Activated CD4-positive, alpha-beta T cell treated with anti-CD3 and anti-CD28 coated beads for 48 hours (primary cell): ENCODE measurements around the gene GOLGA6L25.
"Not testable (repeated sequence)": the region's sequence is repeated elsewhere in the genome, so short reads cannot be mapped to it uniquely, and the experiment has no call there.

Source experiments
- DNase-seq: peaks from one replicate; pipeline ENCODE4 v3.0.0-alpha.2; 2020

Gene GOLGA6L25, protein sequence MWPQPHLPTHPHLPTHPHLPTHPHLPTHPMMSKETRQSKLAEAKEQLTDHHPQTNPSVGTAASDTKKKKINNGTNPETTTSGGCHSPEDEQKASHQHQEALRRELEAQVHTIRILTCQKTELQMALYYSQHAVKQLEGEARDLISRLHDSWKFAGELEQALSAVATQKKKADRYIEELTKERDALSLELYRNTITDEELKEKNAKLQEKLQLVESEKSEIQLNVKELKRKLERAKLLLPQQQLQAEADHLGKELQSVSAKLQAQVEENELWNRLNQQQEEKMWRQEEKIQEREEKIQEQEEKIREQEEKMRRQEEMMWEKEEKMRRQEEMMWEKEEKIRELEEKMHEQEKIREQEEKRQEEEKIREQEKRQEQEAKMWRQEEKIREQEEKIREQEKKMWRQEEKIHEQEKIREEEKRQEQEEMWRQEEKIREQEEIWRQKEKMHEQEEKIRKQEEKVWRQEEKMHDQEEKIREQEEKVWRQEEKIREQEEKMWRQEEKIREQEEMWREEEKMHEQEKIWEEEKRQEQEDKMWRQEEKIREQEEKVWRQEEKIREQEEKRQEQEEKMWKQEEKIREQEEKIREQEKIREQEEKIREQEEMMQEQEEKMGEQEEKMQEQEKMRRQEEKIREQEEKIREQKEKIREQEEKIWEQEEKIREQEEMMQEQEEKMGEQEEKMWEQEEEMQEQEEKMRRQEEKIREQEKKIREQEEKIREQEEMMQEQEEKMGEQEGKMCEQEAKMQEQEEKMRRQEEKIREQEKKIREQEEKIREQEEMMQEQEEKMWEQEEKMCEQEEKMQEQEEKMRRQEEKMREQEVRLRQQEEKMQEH

DNA sequence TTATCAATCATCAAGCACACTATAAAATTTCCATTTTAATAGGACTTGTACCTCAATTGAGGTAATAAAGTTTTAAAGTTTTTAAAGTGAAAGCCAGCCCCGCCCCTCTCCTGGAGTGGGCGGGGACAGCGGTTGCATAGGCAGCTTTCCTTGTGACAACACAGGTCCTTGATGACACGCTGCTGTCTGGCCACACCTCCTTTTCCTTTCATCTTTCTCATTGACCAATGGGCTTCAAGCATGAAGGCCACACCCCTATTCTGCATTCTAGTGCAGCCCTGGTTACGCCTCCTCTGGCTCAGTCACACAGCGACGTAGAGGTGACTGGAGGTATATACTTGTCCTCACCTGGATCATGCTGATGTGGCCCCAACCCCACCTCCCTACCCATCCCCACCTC lies at the start of gene GOLGA6L25:
TSS of gene GOLGA6L25 (plus strand) at position 301 of the 400 bp plus-strand sequence. CDS start at position 362, 61 bp downstream.
- not testable (repeated sequence) for DNase-seq

DNA sequence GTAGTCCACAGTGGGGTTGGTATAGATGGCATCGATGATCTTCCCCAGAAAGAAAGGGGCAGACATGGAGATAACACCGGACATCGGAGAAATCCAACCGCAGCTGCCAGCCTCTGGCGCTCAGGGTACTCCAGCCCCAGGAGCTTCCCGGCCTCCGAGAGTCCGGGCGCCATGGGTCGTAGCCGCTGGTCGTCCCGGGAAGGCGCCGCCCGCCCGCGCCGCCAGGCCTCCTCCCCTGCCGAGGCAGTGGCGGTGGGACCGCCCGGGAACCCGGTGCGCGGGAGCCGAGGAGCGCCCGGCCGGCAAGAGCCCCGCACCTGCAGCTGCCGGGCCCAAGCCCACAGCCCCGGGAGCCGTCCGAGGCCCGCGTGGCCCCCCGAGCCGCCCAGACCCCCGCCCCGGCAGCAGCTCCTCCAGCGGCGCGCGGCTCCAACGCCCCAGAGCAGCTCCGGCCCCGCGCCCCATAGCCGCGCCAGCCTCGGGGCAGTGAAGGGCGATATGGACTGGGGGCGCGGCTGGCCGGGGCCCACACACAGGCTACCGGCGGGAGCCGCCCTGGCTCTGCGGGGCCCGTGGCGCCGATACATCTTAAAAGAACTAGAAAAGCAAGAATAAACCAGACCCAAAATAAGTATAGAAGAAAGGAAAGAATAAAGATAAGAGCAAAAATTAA lies 45.0 kb upstream of the GOLGA6L25 start:
- not testable (repeated sequence) for DNase-seq

DNA sequence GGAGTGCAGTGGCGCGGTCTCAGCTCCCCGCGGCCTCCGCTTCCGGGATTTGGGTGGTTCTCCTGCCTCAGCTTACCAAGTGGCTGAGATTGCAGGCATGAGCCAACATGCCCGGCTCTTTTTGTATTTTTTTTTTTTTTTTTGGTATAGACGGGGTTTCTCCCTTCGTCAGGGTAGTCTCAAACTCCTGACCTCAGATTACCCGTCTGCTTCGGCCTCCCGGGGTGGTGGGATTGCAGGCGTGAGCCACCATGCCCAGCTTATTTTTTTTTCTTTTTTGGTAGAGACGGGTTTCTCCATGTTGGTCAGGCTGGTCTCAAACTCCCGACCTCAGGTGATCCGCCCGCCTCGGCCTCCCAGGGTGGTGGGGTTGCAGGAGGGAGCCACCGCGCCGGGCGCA lies 39.2 kb upstream of the GOLGA6L25 start:
- DNase-seq: not testable (repeated sequence)

DNA sequence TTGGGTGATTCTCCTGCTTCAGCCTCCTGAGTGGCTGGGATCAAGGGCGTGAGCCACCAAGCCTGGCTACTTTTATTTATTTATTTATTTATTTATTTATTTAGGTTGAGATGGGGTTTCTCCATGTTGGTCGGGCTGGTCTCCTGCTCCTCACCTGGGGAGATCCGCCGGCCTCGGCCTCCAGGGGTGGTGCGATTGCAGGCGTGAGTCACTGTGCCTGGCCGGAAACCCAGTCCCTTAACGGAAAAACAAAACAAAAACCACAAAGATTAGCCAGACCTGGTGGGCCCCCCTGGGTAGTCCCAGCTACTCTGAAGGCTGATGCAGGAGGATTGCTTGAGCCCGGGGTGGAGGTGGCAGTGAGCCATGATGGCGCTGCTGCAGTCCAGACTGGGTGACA lies 38.2 kb upstream of the GOLGA6L25 start:
- DNase-seq: not testable (repeated sequence)

DNA sequence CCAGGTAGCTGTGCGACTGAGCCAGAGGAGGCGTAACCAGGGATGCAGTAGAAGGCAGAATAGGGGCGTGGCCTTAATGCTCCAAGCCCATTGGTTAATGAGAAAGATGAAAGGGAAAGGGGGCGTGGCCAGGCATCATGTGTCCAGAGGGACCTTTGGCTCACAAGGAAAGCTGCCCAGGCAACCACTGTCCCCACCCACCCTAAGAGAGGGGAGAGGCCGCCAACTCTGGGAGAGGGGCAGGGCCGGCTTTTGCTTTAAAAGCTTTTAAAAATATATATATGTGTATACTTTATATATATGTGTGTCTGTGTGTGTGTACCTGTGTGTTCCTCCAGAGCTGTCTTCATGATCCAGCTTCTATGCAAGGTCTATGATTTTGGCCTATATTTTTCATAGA lies 20.4 kb upstream of the GOLGA6L25 start, which contains the start of gene GOLGA8G:
TSS of gene GOLGA8G (minus strand) at position 18 of the 400 bp plus-strand sequence. CDS start 62 bp downstream, outside the sequence.
- DNase-seq: not testable (repeated sequence)

DNA sequence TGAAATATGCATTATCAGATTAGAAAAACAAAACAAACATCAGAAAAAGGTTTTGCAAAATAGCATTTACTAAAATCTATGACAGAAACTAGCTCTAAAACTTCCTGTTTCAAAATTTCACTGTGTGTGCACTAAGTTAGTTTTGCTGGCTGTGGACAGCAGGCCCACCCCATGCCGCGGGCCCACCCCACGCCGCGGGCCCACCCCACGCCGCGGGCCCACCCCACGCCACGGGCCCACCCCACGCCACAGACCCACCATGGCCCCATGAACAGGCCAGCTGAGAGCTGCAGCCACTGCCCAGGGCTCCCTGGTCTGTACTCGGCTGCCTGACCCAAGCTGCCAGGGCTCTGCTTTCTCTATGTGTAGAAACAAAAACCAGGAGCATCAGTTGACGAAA lies 20.0 kb downstream of the GOLGA6L25 start:
- not testable (repeated sequence) for DNase-seq

DNA sequence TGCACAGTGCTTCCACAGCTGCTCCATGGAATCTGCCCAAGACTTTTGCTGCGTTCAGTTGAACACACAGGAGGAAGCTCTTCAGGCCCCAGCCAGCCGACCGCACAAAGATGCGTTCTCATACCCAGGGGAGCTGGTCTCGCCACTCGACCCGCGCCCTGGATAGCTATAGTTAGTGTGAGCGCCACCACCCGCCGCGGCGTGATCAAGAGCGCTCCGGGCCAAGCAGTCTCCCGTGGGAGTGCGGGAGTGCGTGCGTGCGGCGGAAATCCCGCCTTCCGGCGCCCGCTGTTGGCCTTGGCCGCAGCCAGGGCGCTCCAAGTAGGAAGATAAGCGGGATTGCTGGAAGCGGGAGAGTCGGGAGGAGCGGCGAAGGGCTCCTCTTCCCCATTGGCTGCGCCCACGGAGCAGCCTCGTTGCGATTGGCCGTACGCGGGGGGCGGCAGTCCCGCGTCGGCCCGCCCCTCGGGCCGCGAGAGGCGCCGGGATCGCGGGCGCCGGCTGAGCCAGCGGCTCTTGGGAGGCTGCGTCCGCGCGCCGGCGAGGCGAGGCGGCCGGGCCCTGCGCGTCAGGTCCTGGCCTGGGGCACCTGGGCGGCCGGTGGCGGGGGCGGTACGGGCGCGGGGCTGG lies 35.7 kb downstream of the GOLGA6L25 start:
- DNase-seq: not testable (repeated sequence)

DNA sequence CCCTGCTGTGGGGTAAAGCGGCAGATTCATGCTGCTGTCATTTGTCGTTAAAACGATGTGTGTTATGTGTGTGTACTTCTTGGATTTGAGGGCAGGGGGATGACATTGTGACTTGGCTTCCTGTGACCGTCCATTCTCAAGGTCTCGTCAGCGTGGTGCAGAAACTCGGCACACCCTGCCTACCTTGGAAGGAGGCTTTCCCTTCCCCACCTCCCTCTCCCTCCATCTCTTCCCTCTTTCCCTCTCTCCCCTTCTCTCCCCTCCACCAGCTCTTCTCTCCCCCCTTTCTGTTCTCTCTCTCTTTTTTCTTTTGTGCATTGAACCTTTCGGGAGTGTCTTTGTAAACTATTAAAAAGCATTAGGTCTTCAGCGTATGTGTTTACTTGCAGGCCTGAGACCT lies 36.4 kb downstream of the GOLGA6L25 start:
- not testable (repeated sequence) for DNase-seq

DNA sequence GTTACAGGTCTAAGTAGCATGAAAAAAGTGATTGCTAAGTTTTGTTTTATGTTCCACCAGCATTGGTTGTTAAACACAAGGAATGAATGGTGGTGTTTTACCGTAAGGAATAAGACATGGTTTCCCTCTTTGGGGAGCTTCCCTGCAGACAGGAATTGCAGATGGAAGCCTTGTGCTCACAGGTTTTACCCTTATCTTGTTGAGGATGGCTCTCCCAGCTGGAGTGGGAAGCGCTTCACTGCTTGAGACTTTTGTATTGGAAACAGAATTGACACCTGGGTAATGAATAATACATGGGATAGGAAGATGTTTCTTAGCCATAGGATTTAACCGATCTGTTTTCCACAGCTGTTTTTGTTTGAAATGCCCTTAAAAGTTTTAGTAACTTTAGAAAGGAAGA lies 39.0 kb downstream of the GOLGA6L25 start:
- DNase-seq: not testable (repeated sequence)

DNA sequence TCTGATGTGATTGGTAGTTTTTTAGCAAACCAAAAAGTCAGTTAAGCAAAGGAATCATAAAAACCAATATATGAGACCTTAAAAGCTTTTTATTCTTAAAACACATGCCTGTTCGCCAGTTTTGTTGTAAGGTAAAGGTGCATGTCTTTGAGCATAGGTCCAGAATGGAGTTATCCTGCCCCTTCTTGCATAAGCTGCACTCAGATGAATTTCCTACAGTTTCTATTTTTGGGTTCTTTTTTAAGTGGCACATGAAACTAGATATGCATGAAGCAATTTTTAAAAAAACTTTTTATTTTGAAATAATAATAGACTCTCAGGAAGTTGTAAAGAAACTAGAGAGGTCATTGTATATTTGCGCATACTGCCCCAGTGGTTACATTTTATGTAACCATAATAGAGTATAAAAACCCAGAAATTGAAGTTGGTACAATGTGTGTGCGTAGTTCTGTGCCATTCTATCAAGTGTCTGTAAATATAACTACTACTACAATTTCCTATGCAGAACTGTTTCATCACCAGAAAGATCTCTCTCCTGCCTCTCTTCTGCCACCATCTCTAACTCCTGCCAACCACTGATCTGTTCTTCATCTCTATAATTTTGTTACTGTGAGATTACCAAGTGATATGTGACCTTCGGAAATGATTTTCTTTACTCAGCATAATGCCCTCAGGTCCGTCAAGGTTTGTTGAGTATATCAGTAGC lies 40.2 kb downstream of the GOLGA6L25 start:
- not testable (repeated sequence) for DNase-seq

DNA sequence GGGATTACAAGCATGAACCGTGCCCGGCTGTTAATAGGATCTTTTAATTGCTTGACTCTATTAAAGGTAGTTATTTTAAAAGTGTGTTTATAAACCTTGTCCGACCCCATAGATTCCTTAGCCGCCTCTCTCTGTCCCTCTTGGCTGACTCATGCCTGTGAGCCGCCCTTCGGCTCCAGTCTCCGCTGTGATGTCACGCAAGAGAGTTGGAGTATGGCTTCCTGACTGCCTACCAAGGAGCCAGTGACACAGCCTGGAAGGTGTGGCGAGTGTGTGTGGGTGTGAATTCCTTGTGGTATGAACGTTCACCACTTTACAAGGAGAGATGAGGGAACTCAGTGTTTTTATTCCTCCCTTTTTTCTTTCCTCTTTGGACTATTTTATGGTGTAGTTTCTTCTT lies 44.1 kb downstream of the GOLGA6L25 start:
- not testable (repeated sequence) for DNase-seq

DNA sequence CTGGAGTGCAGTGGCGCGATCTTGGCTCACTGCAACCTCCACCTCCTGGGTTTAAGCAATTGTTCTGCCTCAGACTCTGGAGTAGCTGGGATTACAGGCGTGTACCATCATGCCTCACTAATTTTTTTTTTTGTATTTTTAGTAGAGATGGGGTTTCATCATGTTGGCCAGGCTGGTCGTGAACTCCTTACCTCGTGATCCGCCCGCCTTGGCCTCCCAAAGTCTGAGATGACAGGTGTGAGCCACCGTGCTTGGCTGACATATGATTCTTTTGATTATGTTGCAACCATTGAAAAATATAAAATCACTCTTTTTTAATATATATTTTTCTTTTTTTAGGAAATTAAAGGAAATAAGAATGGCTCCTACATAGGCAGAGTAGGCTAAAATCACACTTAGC lies 44.8 kb downstream of the GOLGA6L25 start:
- not testable (repeated sequence) for DNase-seq

DNA sequence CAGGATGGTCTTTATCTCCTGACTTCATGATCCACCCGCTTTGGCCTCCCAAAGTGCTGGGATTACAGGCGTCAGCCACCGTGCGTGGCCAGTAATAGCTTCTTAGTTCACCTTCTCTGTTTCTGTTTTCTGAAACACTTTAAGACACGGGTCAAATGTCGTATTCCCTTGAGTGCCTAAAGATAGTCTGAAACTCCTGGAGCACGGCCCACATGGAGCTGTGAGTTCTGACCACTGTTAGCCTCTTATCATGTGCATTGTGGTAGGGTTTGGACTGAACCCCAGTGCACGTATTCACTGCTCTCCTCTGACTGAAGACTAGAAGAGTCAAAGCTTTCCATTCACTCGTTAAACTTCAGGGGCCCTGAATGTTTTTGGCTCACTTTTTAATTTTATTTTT lies 48.8 kb downstream of the GOLGA6L25 start:
- DNase-seq: not testable (repeated sequence)
